ENCODE measurements around the gene FOXP1.

Gene FOXP1

DNA sequence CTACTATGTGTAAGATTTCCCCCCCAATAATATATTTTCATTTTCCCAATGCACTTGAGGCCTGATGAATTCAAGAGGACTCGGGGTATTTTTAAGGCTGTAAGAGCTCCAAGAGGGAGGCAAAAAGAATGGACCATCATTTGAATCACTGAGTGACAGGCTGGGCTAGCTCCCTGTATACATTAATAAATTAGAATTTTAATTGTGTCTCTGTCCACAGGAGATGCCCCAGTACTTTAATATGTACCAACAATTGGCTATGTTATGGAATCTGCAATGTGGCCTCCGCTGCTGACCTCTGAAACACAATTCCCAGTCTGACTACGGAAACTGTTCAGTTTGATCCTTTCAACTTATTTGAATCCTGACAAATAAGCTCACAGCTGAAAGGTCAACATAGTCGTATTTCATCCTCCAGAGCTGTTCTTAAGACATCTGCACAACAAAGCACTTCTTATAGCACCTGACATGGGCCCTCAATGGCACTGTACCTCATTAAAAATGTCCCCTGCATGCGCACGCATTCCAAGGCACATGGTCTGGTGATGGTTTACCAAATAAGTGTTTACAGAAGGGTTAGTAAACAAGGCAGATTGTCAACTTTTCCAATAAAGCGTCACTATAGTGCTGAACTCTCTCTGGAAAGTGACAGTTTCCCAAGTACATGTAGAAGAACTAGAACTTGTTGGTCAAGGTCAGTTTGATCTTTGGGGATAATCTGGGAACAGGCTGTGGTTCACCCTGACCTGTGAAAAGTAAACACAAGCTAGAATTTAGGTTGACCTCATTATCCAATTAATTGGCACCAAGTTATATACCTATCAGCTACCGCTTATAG is 472.9 kb downstream of the FOXP1 start:
- H3K4me3 ChIP-seq (ENCODE audit: low read depth, low read length): no peak overlapping the region
- DNase-seq (ENCODE audit: low read depth): no peak
- TF ChIP-seq, protein P1, sequence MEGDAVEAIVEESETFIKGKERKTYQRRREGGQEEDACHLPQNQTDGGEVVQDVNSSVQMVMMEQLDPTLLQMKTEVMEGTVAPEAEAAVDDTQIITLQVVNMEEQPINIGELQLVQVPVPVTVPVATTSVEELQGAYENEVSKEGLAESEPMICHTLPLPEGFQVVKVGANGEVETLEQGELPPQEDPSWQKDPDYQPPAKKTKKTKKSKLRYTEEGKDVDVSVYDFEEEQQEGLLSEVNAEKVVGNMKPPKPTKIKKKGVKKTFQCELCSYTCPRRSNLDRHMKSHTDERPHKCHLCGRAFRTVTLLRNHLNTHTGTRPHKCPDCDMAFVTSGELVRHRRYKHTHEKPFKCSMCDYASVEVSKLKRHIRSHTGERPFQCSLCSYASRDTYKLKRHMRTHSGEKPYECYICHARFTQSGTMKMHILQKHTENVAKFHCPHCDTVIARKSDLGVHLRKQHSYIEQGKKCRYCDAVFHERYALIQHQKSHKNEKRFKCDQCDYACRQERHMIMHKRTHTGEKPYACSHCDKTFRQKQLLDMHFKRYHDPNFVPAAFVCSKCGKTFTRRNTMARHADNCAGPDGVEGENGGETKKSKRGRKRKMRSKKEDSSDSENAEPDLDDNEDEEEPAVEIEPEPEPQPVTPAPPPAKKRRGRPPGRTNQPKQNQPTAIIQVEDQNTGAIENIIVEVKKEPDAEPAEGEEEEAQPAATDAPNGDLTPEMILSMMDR (IDR thresholded peaks at IDR 0.05; ENCODE audit: low read depth, low read length, missing control alignments): no peak

DNA sequence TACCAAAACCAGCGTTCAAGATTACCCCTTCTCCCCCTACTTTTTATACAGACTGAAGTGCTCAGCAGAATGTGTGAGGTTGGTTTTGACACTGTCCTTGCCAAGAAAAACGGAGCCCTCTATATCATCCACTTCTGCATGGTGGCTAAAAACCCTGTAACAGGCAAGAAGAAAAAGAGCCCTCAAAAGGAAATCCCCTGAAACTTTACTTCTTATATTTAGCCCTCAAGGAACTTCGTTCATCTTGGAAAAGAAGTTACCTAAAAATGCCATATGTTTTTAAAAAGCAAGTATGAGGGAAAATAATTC is 473.6 kb downstream of the FOXP1 start:
- no peak for DNase-seq (ENCODE audit: low read depth)
- H3K4me3 ChIP-seq (ENCODE audit: low read depth, low read length): no peak overlapping the region
- TF ChIP-seq, protein P1 (IDR thresholded peaks at IDR 0.05; ENCODE audit: low read depth, low read length, missing control alignments): no peak

DNA sequence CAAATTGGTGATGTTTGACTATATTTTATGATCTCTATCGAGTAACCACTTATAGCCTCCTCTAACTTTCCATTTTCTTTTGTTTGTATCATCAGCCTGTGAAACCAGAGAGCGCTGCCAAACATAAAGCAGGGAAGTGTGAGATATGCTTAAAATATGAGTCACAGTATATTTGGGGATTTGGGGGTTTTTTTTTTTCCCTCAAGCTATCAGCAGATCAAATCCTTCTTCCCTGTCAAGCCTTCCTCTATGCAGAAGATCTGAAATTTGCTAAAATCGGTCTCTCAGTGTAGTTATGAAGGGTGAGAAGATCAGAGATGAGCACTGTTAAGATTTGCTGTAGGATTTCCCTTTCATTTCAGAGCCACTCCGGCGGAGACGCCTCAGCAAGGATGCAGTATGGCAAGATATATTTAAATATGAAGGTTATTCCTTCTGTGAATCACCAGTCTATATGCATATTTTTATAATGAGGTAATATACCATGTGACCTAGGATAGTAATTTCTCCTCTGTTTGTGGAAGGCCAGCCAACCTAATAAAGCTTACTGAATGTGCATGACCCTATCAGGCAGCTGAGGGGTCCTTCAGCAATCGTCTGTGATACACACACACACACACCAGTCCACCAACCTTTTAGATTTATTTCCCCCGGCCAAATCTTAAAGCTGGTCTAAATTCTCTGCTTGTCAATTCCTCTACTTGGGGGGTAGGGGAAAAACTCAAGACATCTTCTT is 474.1 kb downstream of the FOXP1 start:
- H3K4me3 ChIP-seq (ENCODE audit: low read depth, low read length): no peak overlapping the region
- DNase-seq (ENCODE audit: low read depth): no peak
- TF ChIP-seq, protein P1 (IDR thresholded peaks at IDR 0.05; ENCODE audit: low read depth, low read length, missing control alignments): no peak

DNA sequence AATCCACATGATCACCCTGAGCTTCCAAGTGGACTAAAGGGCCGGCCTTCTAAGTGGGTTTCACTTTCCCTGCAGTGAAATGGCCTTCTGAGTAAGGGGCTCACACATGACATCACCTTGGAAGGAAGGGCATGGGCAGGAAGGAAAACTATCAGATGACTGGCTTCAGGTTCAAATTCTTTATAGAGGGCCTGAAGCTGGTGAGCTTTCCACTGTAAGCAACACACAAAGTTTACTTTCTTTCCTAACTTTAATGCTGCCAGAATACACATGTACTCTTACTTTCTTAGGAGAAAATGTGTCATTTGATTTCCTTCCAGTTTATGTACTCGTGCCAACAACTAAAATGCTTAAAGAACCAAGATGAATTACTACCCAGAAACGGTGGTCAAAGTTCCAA is 475.6 kb downstream of the FOXP1 start:
- DNase-seq (ENCODE audit: low read depth): no peak
- TF ChIP-seq, protein P1 (IDR thresholded peaks at IDR 0.05; ENCODE audit: low read depth, low read length, missing control alignments): no peak
- no peak overlapping the region for H3K4me3 ChIP-seq (ENCODE audit: low read depth, low read length)

DNA sequence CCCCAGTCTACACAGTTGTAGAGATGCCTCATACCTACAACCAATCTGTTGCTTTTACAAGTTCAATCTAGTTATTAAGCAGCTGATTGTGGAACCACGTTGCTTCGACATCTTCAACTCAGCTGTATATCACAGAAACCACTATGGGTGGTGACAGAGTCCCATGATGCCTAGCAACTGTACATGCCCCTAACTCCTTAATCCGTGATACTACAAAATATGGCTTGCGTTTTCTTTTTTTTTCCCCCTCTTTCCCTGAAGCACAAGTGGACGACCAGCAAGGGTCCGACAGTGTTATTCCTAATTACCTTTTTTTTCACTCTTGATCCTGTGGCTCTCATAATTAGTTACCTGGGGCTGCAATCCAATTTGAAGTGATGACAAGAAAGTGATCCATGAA is 478.6 kb downstream of the FOXP1 start:
- DNase-seq (ENCODE audit: low read depth): no peak
- TF ChIP-seq, protein P1 (IDR thresholded peaks at IDR 0.05; ENCODE audit: low read depth, low read length, missing control alignments): no peak
- H3K4me3 ChIP-seq (ENCODE audit: low read depth, low read length): no peak overlapping the region

DNA sequence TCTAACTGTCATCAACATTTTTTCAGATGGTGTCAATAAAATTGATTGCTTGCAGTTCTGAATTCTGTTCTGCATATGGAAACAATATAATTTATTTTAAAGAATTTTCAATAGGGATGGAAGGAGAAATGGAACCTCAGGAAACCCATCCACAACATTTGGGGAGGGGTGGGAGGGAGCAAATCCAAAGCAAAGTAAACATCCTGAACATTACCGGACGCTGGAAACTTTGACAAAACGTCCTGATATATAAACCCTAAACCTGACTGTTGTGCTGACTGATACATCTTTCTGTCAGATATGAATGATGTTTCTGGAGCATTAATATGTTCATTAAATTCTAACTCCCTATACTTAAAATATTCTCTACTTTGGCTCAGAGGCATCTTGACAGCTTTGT is 479.0 kb downstream of the FOXP1 start:
- TF ChIP-seq, protein P1 (IDR thresholded peaks at IDR 0.05; ENCODE audit: low read depth, low read length, missing control alignments): no peak
- no peak for DNase-seq (ENCODE audit: low read depth)
- no peak overlapping the region for H3K4me3 ChIP-seq (ENCODE audit: low read depth, low read length)

All from GM12864 (cell line).